NB4 (cell line): Measurements from ENCODE around the gene NEUROG1.

Source experiments
- POLR2A ChIP-seq: IDR thresholded peaks from 2 replicates; pipeline ENCODE4 v1.6.1; 2011; ENCODE audit warnings: mild to moderate bottlenecking; ENCODE audit not compliant: insufficient read length; ENCODE audit errors: extremely low read depth
- TF ChIP-seq, protein P1 (sequence below): IDR thresholded peaks from one replicate; pipeline ENCODE4 v1.5.1; 2012; ENCODE audit warnings: low read depth, low read length
- TF ChIP-seq, protein P2 (sequence below): IDR thresholded peaks from 2 replicates; pipeline ENCODE4 v1.6.1; 2011; ENCODE audit warnings: low read depth, low read length

DNA sequence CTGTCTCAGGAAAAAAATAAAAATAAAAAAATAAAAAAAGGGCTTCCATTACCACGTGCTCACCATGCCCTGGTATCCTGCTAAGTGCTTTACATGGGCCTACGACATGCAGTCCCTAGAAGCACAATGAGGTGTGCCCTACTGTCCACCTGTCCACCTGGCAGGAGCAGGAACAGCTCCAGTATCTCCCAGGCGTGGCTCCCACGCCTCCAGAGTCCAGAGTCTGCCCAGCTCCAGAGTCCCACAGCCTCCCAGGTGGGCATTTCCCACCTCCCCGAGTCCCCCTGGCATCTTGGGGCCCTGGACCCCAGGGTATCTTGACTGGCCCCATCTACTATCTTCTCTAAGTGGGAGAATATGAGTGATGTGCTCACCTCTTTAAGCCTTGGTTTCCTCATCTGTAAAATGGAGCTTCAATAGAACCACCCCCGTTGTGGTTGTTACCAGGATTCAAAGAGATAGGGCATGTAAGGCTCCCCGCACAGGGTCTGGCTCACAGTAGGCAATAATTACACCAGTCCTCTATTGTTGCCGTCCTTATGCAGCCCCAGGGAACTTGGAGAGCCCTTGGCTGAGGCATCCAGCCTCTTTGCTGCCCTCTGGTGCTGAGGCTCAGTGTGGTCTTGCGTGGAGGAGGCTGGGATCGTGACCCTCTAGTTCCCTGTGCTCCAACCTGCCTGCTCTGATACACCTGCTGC lies 34.1 kb upstream of the NEUROG1 start:
- TF ChIP-seq, protein P1, sequence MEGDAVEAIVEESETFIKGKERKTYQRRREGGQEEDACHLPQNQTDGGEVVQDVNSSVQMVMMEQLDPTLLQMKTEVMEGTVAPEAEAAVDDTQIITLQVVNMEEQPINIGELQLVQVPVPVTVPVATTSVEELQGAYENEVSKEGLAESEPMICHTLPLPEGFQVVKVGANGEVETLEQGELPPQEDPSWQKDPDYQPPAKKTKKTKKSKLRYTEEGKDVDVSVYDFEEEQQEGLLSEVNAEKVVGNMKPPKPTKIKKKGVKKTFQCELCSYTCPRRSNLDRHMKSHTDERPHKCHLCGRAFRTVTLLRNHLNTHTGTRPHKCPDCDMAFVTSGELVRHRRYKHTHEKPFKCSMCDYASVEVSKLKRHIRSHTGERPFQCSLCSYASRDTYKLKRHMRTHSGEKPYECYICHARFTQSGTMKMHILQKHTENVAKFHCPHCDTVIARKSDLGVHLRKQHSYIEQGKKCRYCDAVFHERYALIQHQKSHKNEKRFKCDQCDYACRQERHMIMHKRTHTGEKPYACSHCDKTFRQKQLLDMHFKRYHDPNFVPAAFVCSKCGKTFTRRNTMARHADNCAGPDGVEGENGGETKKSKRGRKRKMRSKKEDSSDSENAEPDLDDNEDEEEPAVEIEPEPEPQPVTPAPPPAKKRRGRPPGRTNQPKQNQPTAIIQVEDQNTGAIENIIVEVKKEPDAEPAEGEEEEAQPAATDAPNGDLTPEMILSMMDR, result peak; percentile 71
- TF ChIP-seq POLR2A, result no peak
- TF ChIP-seq, protein P2, sequence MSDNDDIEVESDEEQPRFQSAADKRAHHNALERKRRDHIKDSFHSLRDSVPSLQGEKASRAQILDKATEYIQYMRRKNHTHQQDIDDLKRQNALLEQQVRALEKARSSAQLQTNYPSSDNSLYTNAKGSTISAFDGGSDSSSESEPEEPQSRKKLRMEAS, result no peak
